GM18520 (cell line): Measurements from ENCODE around the gene AMDHD2.
A peak's percentile ranks its signal among the peaks of the same experiment; 100 is the strongest.
"Not testable (repeated sequence)": the region's sequence is repeated elsewhere in the genome, so short reads cannot be mapped to it uniquely, and the experiment has no call there.

Experiments used
- ATAC-seq: cut with Tn5 transposase; IDR thresholded peaks from one replicate; pipeline ENCODE4 v1.9.1; 2021; ENCODE audit not compliant: unreplicated experiment

The AMDHD2 gene, protein sequence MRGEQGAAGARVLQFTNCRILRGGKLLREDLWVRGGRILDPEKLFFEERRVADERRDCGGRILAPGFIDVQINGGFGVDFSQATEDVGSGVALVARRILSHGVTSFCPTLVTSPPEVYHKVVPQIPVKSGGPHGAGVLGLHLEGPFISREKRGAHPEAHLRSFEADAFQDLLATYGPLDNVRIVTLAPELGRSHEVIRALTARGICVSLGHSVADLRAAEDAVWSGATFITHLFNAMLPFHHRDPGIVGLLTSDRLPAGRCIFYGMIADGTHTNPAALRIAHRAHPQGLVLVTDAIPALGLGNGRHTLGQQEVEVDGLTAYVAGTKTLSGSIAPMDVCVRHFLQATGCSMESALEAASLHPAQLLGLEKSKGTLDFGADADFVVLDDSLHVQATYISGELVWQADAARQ

GRCh38 chr16:2520097-2520783 lies at the start of gene AMDHD2:
AMDHD2 (plus strand) TSS chr16:2520371; CDS start chr16:2520459, 88 bp downstream.
- peak; percentile 34 for ATAC-seq

GRCh38 chr16:2470603-2471015 lies 49.6 kb upstream of the AMDHD2 start:
- no peak for ATAC-seq

DNA sequence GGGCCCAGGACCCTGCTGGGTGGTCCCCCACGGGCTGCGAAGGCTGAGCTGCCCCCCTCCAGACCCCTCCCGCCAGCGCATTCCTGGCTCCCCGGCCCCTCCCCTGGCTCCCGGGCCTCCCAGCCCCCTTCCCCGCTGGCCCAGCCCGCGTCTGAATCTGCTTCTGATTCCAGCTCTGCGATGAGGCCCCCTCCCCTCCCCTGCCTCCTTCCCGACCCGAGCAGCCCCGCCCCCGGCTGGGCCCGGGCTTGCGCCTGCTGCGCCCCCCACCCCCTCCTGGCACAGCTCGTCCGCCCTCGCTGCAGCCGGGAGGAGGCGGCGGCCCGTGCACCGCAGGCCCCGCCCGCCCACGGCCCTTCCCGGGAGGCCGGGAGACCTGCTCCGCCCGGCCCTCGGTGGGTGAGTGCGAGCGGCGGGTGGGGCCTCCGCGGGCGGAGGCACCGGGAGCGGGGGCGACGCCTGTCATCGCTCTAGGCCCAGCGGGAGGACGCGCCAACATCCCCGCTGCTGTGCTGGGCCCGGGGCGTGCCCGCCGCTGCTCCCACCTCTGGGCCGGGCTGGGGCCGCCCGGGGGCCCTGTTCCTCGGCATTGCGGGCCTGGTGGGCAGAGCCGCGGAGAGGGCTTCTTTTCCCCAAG lies 49.0 kb upstream of the AMDHD2 start, which contains the start of gene NTN3:
Gene NTN3 (plus strand): TSS at position 282 of the 637 bp plus-strand sequence. CDS start 405 bp downstream, outside the sequence.
- no peak for ATAC-seq

DNA sequence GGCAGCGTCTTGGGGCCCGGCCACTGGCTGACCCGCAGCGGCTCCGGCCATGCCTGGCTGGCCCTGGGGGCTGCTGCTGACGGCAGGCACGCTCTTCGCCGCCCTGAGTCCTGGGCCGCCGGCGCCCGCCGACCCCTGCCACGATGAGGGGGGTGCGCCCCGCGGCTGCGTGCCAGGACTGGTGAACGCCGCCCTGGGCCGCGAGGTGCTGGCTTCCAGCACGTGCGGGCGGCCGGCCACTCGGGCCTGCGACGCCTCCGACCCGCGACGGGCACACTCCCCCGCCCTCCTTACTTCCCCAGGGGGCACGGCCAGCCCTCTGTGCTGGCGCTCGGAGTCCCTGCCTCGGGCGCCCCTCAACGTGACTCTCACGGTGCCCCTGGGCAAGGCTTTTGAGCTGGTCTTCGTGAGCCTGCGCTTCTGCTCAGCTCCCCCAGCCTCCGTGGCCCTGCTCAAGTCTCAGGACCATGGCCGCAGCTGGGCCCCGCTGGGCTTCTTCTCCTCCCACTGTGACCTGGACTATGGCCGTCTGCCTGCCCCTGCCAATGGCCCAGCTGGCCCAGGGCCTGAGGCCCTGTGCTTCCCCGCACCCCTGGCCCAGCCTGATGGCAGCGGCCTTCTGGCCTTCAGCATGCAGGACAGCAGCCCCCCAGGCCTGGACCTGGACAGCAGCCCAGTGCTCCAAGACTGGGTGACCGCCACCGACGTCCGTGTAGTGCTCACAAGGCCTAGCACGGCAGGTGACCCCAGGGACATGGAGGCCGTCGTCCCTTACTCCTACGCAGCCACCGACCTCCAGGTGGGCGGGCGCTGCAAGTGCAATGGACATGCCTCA lies 48.3 kb upstream of the AMDHD2 start:
- no peak for ATAC-seq

GRCh38 chr16:2472488-2472864 lies 47.7 kb upstream of the AMDHD2 start:
- ATAC-seq = no peak

DNA sequence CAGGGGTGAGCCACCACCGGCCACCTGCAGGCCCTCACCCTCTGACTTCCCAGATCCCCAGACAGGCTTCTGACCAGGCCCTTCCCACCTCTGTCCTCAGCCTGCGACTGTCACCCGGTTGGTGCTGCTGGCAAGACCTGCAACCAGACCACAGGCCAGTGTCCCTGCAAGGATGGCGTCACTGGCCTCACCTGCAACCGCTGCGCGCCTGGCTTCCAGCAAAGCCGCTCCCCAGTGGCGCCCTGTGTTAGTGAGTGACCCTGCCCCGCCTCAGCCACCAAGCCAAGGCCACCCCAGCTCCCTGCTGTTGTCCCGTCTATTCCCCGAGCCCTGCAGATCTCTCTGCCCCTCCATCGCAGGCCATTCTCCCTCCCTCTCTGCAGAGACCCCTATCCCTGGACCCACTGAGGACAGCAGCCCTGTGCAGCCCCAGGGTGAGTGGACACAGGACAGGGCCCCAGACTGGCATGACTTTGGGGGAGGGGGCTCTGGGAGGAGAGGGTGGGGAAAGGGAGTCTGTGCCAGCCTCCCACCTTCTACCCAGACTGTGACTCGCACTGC lies 47.2 kb upstream of the AMDHD2 start:
- ATAC-seq = no peak

GRCh38 chr16:2473446-2473926 lies 46.7 kb upstream of the AMDHD2 start:
- ATAC-seq = no peak

DNA sequence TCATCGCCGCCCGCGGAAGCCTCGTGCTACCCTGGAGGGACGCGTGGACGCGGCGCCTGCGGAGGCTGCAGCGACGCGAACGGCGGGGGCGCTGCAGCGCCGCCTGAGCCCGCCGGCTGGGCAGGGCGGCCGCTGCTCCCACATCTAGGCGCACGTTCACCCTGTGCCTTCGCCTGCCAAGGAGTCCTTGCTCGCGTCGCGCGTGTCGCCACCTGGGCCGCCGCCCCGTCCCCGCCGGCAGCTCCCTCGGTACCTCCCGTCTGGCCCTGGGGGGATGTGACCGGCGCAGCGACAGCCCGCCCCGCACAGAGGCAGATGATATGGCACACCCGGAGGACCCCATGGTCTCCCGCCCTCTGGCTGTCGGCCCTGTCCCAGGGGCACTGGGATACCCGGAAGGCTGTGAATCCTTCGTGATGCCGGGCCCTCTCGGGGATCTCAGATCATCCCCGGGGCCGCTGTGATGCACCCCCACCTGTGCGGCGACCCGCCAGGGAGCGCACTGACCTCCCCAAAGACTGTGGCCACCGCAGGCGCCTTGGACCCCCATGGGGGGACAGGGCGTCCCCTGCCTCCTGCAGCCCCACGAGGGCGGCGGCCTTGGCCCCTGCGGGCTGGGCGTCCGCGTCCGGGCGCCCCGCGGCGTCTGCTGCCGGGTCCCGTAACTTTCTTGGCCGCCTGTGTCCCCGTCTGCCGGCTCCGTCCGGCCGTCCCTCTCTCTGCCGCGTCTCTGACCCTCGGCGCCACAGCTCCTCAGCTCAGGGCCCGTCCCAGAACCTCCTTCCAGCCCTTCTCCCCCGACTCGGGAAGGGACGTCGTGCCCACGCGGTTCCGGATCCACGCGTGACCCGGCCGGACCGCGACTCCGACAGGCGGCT lies 45.9 kb upstream of the AMDHD2 start:
- no peak for ATAC-seq

DNA sequence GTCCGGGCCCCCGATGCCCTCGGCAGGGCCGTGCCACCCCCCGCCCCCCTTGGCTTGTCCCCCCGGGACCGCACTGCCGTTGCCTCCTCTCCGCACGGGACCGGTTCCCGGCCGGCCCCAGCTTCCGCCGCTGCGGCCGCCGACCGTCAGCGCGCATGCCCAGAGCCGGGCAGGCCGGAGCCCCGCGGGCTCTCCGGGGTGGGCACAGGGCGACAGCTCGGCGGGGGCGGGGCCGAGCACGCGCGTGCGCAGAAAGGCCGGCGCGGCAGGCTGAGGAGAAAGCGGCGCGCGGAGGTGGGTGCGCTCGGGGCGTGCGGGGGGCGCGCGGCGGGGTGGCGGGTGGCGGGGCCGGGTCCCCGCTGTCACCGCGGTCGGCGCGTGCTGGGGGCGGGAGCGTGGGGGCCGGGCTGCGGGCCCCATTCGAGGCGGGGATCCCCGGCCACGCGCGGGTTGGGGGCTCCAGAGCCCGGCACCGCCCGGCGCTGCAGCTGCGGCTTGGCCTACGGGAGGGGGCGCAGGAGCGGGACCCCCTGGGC lies 45.2 kb upstream of the AMDHD2 start, which contains the start of gene TBC1D24:
Gene TBC1D24 (plus strand): TSS at position 251 of the 536 bp plus-strand sequence. CDS start 21,022 bp downstream, outside the sequence.
- peak; percentile 51 for ATAC-seq

- ATAC-seq = no peak
Observed at GRCh38 chr16:2475413-2476344, 44.5 kb upstream of the AMDHD2 start.

DNA sequence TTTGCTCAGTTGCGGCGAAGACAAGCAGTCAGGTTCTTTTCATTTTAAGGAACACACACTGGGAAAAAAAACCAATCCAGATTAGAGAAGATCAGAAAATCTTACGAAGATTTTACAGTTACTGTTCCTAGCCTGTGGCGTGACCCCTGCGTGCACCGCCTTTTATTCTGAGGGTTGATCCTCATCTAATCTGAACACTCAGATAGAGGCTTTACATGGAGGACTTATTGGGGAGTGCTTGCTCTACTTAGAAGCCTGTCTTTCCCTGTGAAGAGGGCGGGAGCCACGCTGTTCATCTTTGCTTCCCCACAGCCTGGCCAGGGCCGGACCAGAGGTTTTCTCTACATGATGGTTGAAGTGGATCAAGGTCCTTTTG lies 43.8 kb upstream of the AMDHD2 start:
- no peak for ATAC-seq

- no peak for ATAC-seq
Observed at GRCh38 chr16:2476741-2477140, 43.4 kb upstream of the AMDHD2 start.

DNA sequence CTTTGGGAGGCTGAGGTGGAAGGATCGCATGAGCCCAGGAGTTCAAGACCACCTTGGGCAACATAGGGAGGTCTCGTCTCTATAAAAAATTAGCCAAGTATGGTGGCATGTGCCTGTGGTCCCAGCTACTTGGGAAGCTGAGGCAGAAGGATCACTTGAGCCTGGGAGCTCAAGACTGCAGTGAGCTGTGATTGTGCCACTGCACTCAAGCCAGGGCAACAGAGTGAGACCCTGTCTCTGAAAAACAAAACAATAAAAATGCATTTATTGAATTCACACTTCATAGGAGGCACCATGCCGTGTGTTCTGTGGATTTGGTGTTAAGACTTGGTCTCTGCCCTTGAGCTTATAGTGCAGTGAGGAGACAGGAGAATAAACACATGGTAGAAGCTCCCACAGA lies 42.8 kb upstream of the AMDHD2 start:
- ATAC-seq = no peak

DNA sequence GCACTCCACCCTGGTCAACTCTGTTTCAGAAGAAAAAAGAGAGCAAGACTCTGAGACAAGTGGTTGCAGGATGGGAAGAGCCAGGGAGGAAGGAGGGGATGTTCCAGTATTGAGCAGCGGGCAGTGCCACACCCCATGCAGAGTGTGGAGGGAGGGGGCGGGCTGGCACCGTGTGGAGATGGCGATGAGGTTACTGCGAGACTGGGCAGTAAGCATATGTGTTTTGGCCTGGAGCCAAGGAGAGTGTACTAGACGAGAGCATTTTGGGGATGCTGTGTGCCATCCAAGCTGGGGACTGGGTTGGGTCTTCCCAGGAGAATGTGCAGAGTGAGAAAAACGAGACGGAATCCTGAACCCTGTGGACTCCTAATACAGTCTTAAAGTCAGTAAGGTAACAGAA lies 41.9 kb upstream of the AMDHD2 start:
- ATAC-seq = no peak

- ATAC-seq = not testable (repeated sequence)
Observed at GRCh38 chr16:2479996-2480395, 40.2 kb upstream of the AMDHD2 start.

DNA sequence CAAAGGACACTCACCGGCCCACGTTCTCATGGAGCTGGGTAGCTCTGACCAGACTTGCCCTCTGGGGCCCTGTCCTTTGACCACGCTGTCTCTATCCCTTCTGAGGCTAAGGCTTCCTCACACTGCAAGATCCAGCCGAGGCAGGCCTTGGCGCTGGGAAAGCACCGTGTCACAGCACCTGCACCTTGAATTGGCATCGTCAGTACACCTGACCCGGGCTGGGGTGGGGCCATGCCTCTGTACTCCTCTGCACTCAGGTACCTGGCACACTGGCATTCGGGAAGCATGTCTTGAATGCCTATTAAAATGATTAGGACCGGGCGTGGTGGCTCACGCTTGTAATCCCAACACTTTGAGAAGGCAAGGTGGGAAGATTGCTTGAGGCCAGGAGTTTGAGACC lies 39.2 kb upstream of the AMDHD2 start:
- no peak for ATAC-seq

DNA sequence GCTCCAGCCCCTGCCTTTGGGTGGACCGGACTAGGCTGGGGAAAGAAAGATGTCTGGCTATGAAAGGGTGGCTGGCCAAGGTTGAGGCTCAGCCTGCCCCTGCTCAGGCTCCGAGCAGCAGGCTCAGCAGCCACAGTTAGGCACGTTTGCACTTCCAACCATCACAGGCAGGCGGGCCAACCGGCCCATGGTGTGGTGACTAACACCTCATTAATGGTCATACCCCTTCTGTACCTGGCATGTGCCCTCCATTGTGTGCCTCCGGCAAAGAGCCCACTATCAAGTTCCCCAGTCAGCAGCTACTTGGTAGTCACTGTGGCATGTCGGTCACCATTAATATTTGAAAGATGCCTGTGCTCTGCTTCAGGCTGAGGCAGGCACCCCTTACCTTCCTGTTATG lies 38.5 kb upstream of the AMDHD2 start:
- ATAC-seq = no peak

- ATAC-seq = no peak
Observed at GRCh38 chr16:2482249-2482648, 37.9 kb upstream of the AMDHD2 start.
